G401.6 (cell line): Measurements from ENCODE around the gene MPHOSPH10.
"Not testable (repeated sequence)": the region's sequence is repeated elsewhere in the genome, so short reads cannot be mapped to it uniquely, and the experiment has no call there.

Experiments used
- FAIRE-seq: peaks from 2 replicates; lab custom pipeline; 2012; peaks lifted over from hg19 to GRCh38; lab: Jason Lieb, UNC

MPHOSPH10 gene

GRCh38 chr2:71178836-71179235 is 48.4 kb downstream of the MPHOSPH10 start:
- not testable (repeated sequence) for FAIRE-seq

- FAIRE-seq: no peak
Measured at GRCh38 chr2:71181316-71181715, 50.9 kb downstream of the MPHOSPH10 start.

- not testable (repeated sequence) for FAIRE-seq
Measured at GRCh38 chr2:71183306-71184115, 53.1 kb downstream of the MPHOSPH10 start.

GRCh38 chr2:71186973-71187372 is 56.5 kb downstream of the MPHOSPH10 start:
- FAIRE-seq: no peak

- FAIRE-seq: no peak
Measured at GRCh38 chr2:71187589-71187988, 57.2 kb downstream of the MPHOSPH10 start.

- FAIRE-seq: no peak
Measured at GRCh38 chr2:71190656-71191569, 60.5 kb downstream of the MPHOSPH10 start.

GRCh38 chr2:71191570-71191943 is 61.1 kb downstream of the MPHOSPH10 start:
- no peak for FAIRE-seq
